Left forelimb (tissue), 1 donor: ENCODE data around the gene NPAS2.

Experiments used
- DNase-seq: peaks from one replicate; pipeline ENCODE4 v3.0.0-alpha.2; 2018; ENCODE audit warnings: low spot score

Gene NPAS2

GRCh38 chr2:100819370-100820272, at the start of gene NPAS2:
NPAS2 (plus strand) TSS chr2:100820139; CDS start chr2:100904755, 84,616 bp downstream.
- peak; percentile 76 for DNase-seq

GRCh38 chr2:100771125-100771524, 48.8 kb upstream of the NPAS2 start:
- DNase-seq: no peak

- no peak for DNase-seq
Measured at GRCh38 chr2:100773538-100773937, 46.4 kb upstream of the NPAS2 start.

GRCh38 chr2:100776445-100776844, 43.5 kb upstream of the NPAS2 start:
- no peak for DNase-seq

GRCh38 chr2:100778637-100779450, 41.1 kb upstream of the NPAS2 start:
- DNase-seq: no peak

- no peak for DNase-seq
Measured at GRCh38 chr2:100779908-100780202, 40.1 kb upstream of the NPAS2 start.

GRCh38 chr2:100780203-100781008, 39.5 kb upstream of the NPAS2 start:
- DNase-seq: no peak

GRCh38 chr2:100781009-100781325, 39.0 kb upstream of the NPAS2 start:
- DNase-seq: no peak

- DNase-seq: no peak
Measured at GRCh38 chr2:100781523-100782379, 38.2 kb upstream of the NPAS2 start.

GRCh38 chr2:100782380-100782878, 37.5 kb upstream of the NPAS2 start:
- DNase-seq: no peak

GRCh38 chr2:100783987-100784386, 36.0 kb upstream of the NPAS2 start:
- no peak for DNase-seq

GRCh38 chr2:100784681-100785080, 35.3 kb upstream of the NPAS2 start:
- no peak for DNase-seq

GRCh38 chr2:100785626-100786296, 34.2 kb upstream of the NPAS2 start:
- no peak for DNase-seq

GRCh38 chr2:100786297-100786658, 33.7 kb upstream of the NPAS2 start:
- no peak for DNase-seq

- no peak for DNase-seq
Measured at GRCh38 chr2:100786985-100787384, 33.0 kb upstream of the NPAS2 start.

- no peak for DNase-seq
Measured at GRCh38 chr2:100789361-100789760, 30.6 kb upstream of the NPAS2 start.

GRCh38 chr2:100791294-100791935, 28.5 kb upstream of the NPAS2 start:
- DNase-seq: no peak

GRCh38 chr2:100791936-100792308, 28.0 kb upstream of the NPAS2 start:
- DNase-seq: no peak

- DNase-seq: no peak
Measured at GRCh38 chr2:100793220-100793619, 26.7 kb upstream of the NPAS2 start.

GRCh38 chr2:100793982-100794381, 26.0 kb upstream of the NPAS2 start:
- no peak for DNase-seq
